HFF-Myc (cell line): ENCODE data around the gene ZNF423.

Experiments used
- DNase-seq: peaks from one replicate; pipeline ENCODE4 v3.0.0-alpha.2; 2011; ENCODE audit warnings: low read depth; ENCODE audit errors: extremely low read depth
- H3K4me3 ChIP-seq: replicated peaks from 2 replicates; pipeline ENCODE4 v1.5.1; 2011; ENCODE audit warnings: low read depth, mild to moderate bottlenecking, control low read depth, low read length
- CTCF ChIP-seq: IDR thresholded peaks from 2 replicates; pipeline ENCODE4 v1.5.1; 2012; ENCODE audit warnings: mild to moderate bottlenecking, low read depth, low read length, control low read depth; ENCODE audit errors: missing control alignments

The ZNF423 gene

GRCh38 chr16:49586466-49587450, 269.2 kb downstream of the ZNF423 start:
- no peak for TF ChIP-seq CTCF
- no peak for DNase-seq
- H3K4me3 ChIP-seq: no peak overlapping the region

GRCh38 chr16:49585143-49585832, 270.6 kb downstream of the ZNF423 start:
- TF ChIP-seq CTCF: no peak
- H3K4me3 ChIP-seq: no peak overlapping the region
- DNase-seq: no peak

- no peak for DNase-seq
- H3K4me3 ChIP-seq: no peak overlapping the region
- TF ChIP-seq CTCF: no peak
These were observed 272.0 kb downstream of the ZNF423 start for GRCh38 chr16:49583911-49584310.

GRCh38 chr16:49581630-49582298, 274.1 kb downstream of the ZNF423 start:
- H3K4me3 ChIP-seq: no peak overlapping the region
- no peak for DNase-seq
- no peak for TF ChIP-seq CTCF

GRCh38 chr16:49580751-49581303, 275.1 kb downstream of the ZNF423 start:
- H3K4me3 ChIP-seq: no peak overlapping the region
- no peak for TF ChIP-seq CTCF
- no peak for DNase-seq

GRCh38 chr16:49578435-49579024, 277.4 kb downstream of the ZNF423 start:
- no peak for TF ChIP-seq CTCF
- H3K4me3 ChIP-seq: no peak overlapping the region
- DNase-seq: no peak
